Mesenteric fat pad (tissue), 1 donor: Measurements from ENCODE around the gene AGR2. TPM values are rescaled to one million over a fixed set of nuclear protein-coding genes. Genes with fewer than 3 reads are reported as not detected.
"Not testable (repeated sequence)": the region's sequence is repeated elsewhere in the genome, so short reads cannot be mapped to it uniquely, and the experiment has no call there.

Experiments used
- DNase-seq: peaks from one replicate; pipeline ENCODE4 v3.0.0-alpha.2; 2020; ENCODE audit warnings: low spot score
- long read RNA-seq: library from polyadenylated mRNA; unstranded; transcript quantifications from one replicate; pipeline ENCODE4 v2.0.0, GENCODE V29; 2020
- total RNA-seq: library from RNA; stranded (reverse); fragmentation: NEBNext Ultra II Directional; extraction: Animal tissue kit (Norgen Biotek cat#: 25700); gene quantifications from one replicate; pipeline ENCODE4 v1.2.1, GENCODE V29; 2021
- donor health status: DM: yes; HTN: yes; CAD: no.

Gene AGR2
- 0.29 TPM for total RNA-seq
- long read RNA-seq, result 0 reads

- no peak for DNase-seq
Observed at GRCh38 chr7:16804674-16805439, at the start of gene AGR2. Gene AGR2 (minus strand): TSS chr7:16804999. CDS start chr7:16801796, 3,203 bp downstream.

GRCh38 chr7:16853189-16853588 lies 48.4 kb upstream of the AGR2 start:
- not testable (repeated sequence) for DNase-seq

- no peak for DNase-seq
Observed at GRCh38 chr7:16851829-16852228, 47.0 kb upstream of the AGR2 start.

GRCh38 chr7:16850614-16851466 lies 46.0 kb upstream of the AGR2 start:
- no peak for DNase-seq

GRCh38 chr7:16849296-16850148 lies 44.7 kb upstream of the AGR2 start:
- DNase-seq, result no peak

- DNase-seq, result no peak
Observed at GRCh38 chr7:16847381-16847860, 42.6 kb upstream of the AGR2 start.

GRCh38 chr7:16846601-16847165 lies 41.9 kb upstream of the AGR2 start:
- no peak for DNase-seq

GRCh38 chr7:16845746-16846145 lies 40.9 kb upstream of the AGR2 start:
- DNase-seq, result no peak

GRCh38 chr7:16841681-16842080 lies 36.9 kb upstream of the AGR2 start:
- no peak for DNase-seq

- DNase-seq, result no peak
Observed at GRCh38 chr7:16840094-16840493, 35.3 kb upstream of the AGR2 start.

GRCh38 chr7:16839646-16840045 lies 34.8 kb upstream of the AGR2 start:
- no peak for DNase-seq

- DNase-seq, result no peak
Observed at GRCh38 chr7:16838891-16839290, 34.1 kb upstream of the AGR2 start.

GRCh38 chr7:16838386-16838785 lies 33.6 kb upstream of the AGR2 start:
- DNase-seq, result no peak

GRCh38 chr7:16836481-16836880 lies 31.7 kb upstream of the AGR2 start:
- DNase-seq, result no peak

GRCh38 chr7:16833373-16833772 lies 28.6 kb upstream of the AGR2 start:
- DNase-seq, result no peak

- no peak for DNase-seq
Observed at GRCh38 chr7:16826060-16826459, 21.3 kb upstream of the AGR2 start.

- DNase-seq, result no peak
Observed at GRCh38 chr7:16822029-16822428, 17.2 kb upstream of the AGR2 start.

- no peak for DNase-seq
Observed at GRCh38 chr7:16818732-16819131, 13.9 kb upstream of the AGR2 start.

- DNase-seq, result no peak
Observed at GRCh38 chr7:16817536-16817935, 12.7 kb upstream of the AGR2 start.

- no peak for DNase-seq
Observed at GRCh38 chr7:16816824-16817223, 12.0 kb upstream of the AGR2 start.

- DNase-seq, result no peak
Observed at GRCh38 chr7:16815001-16815400, 10.2 kb upstream of the AGR2 start.
